SIG-M5 treated with dmso at 0.1 percent for 504 hours (cell line): Measurements from ENCODE around the gene TLE3.

Experiments
- DNase-seq: peaks from one replicate; lab custom pipeline; 2025; ENCODE audit not compliant: unreplicated experiment; lab: John Stamatoyannopoulos, UW

Gene TLE3

GRCh38 chr15:70063980-70064379 is 33.7 kb downstream of the TLE3 start:
- no peak for DNase-seq

- DNase-seq, result no peak
Measured at GRCh38 chr15:70063261-70063925, 34.3 kb downstream of the TLE3 start.

- no peak for DNase-seq
Measured at GRCh38 chr15:70062321-70062956, 35.3 kb downstream of the TLE3 start.

- DNase-seq, result no peak
Measured at GRCh38 chr15:70061696-70062270, 35.9 kb downstream of the TLE3 start.

- no peak for DNase-seq
Measured at GRCh38 chr15:70060993-70061305, 36.8 kb downstream of the TLE3 start.

GRCh38 chr15:70060214-70060992 is 37.3 kb downstream of the TLE3 start:
- no peak for DNase-seq

- DNase-seq, result no peak
Measured at GRCh38 chr15:70059476-70060213, 38.1 kb downstream of the TLE3 start.

- no peak for DNase-seq
Measured at GRCh38 chr15:70058642-70059360, 38.9 kb downstream of the TLE3 start.

GRCh38 chr15:70057931-70058641 is 39.6 kb downstream of the TLE3 start:
- no peak for DNase-seq

GRCh38 chr15:70056091-70056680 is 41.5 kb downstream of the TLE3 start:
- no peak for DNase-seq

- no peak for DNase-seq
Measured at GRCh38 chr15:70055601-70056051, 42.1 kb downstream of the TLE3 start.

GRCh38 chr15:70054884-70055387 is 42.8 kb downstream of the TLE3 start:
- DNase-seq, result no peak

- DNase-seq, result no peak
Measured at GRCh38 chr15:70054366-70054765, 43.4 kb downstream of the TLE3 start.

GRCh38 chr15:70053716-70054229 is 43.9 kb downstream of the TLE3 start:
- DNase-seq, result no peak

- DNase-seq, result no peak
Measured at GRCh38 chr15:70053001-70053715, 44.6 kb downstream of the TLE3 start.

- DNase-seq, result no peak
Measured at GRCh38 chr15:70051948-70052633, 45.6 kb downstream of the TLE3 start.

GRCh38 chr15:70050970-70051369 is 46.7 kb downstream of the TLE3 start:
- DNase-seq, result no peak

GRCh38 chr15:70050441-70050840 is 47.3 kb downstream of the TLE3 start:
- DNase-seq, result no peak
